ENCODE data around the gene STT3A. TPM values are rescaled to one million over a fixed set of nuclear protein-coding genes. Genes with fewer than 3 reads are reported as not detected.

The STT3A gene
- polyA plus RNA-seq, 1 donor (not counting 4 experiments of a cell fraction or from before 2014, with no cell fraction given) = 183 TPM

DNA sequence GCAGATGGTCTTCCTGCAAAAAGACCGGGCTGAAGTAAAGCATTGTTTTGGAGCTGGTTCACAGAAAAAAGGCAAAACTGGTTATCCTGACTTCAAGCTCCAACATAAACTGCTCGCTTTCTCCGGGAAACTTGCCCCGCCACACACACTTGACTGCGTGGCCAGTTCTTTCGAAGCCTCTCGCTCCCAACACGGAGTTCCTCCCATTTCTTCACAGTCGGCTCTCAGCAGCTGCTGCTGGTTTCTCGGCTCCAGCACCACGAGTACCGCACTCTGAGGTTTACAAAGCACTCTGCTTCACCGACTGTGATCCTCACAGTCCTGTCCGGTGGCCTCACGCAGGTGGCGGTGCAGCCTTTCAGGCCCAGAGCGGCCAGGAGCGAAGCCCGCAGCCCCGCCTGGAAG is 32.6 kb downstream of the STT3A start:
- Histone ChIP-seq H2AFZ (ENCODE audit: control insufficient read depth, low read length) (peak overlapping the region; percentile 93), H3K27me3 (ENCODE audit: control insufficient read depth, extremely low read depth, insufficient read depth, low read length) (no peaks in the 10 kb centered on the region), H3K9ac (ENCODE audit: control insufficient read depth, extremely low read depth, insufficient read depth, low read length) (peak overlapping the region; percentile 77), H3K79me2 (ENCODE audit: control insufficient read depth, insufficient read depth, low read length) (peaks cover 8% of the 10 kb centered on the region), H3K4me2 (ENCODE audit: control insufficient read depth, extremely low read depth, insufficient read depth, low read depth, low read length) (peak overlapping the region; percentile 94), H3K27ac (ENCODE audit: control insufficient read depth, insufficient read depth, low read length) (peak overlapping the region; percentile 75), H3K4me1 (ENCODE audit: control insufficient read depth, extremely low read depth, insufficient read depth, low read length) (peaks cover 28% of the 10 kb centered on the region), H4K20me1 (ENCODE audit: control insufficient read depth, extremely low read depth, insufficient read depth, low read length) (no peaks in the 10 kb centered on the region), H3K9me3 (ENCODE audit: control insufficient read depth, low read depth, low read length) (no peaks in the 10 kb centered on the region), H3K36me3 (ENCODE audit: control insufficient read depth in 2 of 2, extremely low read depth in 1 of 2, insufficient read depth in 2 of 2, low read length in 2 of 2) (peaks cover 5 to 17% of the 10 kb centered on the region in 2 experiments), H3K4me3 (ENCODE audit: control insufficient read depth in 2 of 3, extremely low read depth in 1 of 3, insufficient read depth in 2 of 3, low read depth in 1 of 3, low read length in 3 of 3) (peak overlapping the region; percentile 64 to 77 (median 69)), H3K9me1 (ENCODE audit: control insufficient read depth, extremely low read depth, insufficient read depth, low read length) (no peaks in the 10 kb centered on the region)
- FAIRE-seq = no peak
- TF ChIP-seq, protein P1, sequence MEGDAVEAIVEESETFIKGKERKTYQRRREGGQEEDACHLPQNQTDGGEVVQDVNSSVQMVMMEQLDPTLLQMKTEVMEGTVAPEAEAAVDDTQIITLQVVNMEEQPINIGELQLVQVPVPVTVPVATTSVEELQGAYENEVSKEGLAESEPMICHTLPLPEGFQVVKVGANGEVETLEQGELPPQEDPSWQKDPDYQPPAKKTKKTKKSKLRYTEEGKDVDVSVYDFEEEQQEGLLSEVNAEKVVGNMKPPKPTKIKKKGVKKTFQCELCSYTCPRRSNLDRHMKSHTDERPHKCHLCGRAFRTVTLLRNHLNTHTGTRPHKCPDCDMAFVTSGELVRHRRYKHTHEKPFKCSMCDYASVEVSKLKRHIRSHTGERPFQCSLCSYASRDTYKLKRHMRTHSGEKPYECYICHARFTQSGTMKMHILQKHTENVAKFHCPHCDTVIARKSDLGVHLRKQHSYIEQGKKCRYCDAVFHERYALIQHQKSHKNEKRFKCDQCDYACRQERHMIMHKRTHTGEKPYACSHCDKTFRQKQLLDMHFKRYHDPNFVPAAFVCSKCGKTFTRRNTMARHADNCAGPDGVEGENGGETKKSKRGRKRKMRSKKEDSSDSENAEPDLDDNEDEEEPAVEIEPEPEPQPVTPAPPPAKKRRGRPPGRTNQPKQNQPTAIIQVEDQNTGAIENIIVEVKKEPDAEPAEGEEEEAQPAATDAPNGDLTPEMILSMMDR (optimal IDR thresholded peaks at IDR 0.05 in 1 of 3, IDR thresholded peaks at IDR 0.05 in 1 of 3, conservative IDR thresholded peaks at IDR 0.05 in 1 of 3; ENCODE audit: extremely low read depth in 1 of 3, insufficient read depth in 2 of 3, low read length in 3 of 3) = no peak
- no peak for TF ChIP-seq EZH2 (IDR thresholded peaks at IDR 0.05; ENCODE audit: low read length)
- dilution Hi-C loops (cut with MboI; ENCODE audit: extremely low pct_ligation_motif_present, low sequenced_read_pairs) = no loop called here
- no peak for DNase-seq (ENCODE audit: low read depth, low spot score)

DNA sequence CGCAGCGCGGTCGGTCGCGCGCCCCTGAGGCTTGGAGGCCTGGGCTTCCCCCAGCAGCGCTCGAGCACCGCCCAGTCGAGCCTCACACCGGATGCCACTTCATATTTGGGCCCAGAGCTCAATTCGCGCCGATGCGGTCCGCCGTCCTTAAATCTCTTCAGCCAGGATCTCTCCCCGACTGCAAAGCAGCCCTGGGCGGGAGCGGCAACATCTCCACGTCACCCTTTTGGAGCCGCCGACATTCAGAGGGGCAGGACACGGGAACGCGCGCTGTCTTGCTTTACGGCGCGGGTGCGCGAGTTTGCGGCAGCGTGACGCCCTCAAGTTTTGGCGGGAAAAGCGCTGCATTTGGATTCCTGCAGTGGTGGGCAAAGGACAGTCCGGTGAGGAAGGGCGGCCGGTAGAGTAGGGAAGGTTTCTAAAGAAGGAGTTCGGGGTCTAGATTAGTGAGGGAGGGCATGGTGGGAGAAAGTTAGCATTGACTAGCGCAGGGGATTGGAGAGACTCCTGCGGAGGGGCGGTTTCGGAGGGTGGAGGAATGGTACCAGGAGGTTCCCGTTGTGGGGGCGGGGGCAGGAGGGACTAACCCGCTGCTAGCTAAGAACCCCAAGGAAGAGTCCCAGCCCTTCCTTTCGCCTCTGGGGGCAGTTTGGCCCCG is 33.1 kb downstream of the STT3A start:
- H3K4me2 ChIP-seq (ENCODE audit: control insufficient read depth, extremely low read depth, insufficient read depth, low read depth, low read length) = peak overlapping the region; percentile 94
- H2AFZ ChIP-seq (ENCODE audit: control insufficient read depth, low read length) = peak overlapping the region; percentile 93
- TF ChIP-seq, protein P1 (optimal IDR thresholded peaks at IDR 0.05 in 1 of 3, IDR thresholded peaks at IDR 0.05 in 1 of 3, conservative IDR thresholded peaks at IDR 0.05 in 1 of 3; ENCODE audit: extremely low read depth in 1 of 3, insufficient read depth in 2 of 3, low read length in 3 of 3) = no peak
- no peak for TF ChIP-seq EZH2 (IDR thresholded peaks at IDR 0.05; ENCODE audit: low read length)
- dilution Hi-C loops (cut with MboI; ENCODE audit: extremely low pct_ligation_motif_present, low sequenced_read_pairs) = no loop called here
- H3K79me2 ChIP-seq (ENCODE audit: control insufficient read depth, insufficient read depth, low read length) = peaks cover 8% of the 10 kb centered on the region
- peak overlapping the region; percentile 64 to 77 (median 69) for H3K4me3 ChIP-seq (ENCODE audit: control insufficient read depth in 2 of 3, extremely low read depth in 1 of 3, insufficient read depth in 2 of 3, low read depth in 1 of 3, low read length in 3 of 3)
- H3K9me1 ChIP-seq (ENCODE audit: control insufficient read depth, extremely low read depth, insufficient read depth, low read length) = no peaks in the 10 kb centered on the region
- H3K27ac ChIP-seq (ENCODE audit: control insufficient read depth, insufficient read depth, low read length) = peak overlapping the region; percentile 75
- DNase-seq (ENCODE audit: low read depth, low spot score) (peak; percentile 68), FAIRE-seq (no peak)
- peaks cover 5 to 13% of the 10 kb centered on the region in 2 experiments for H3K36me3 ChIP-seq (ENCODE audit: control insufficient read depth in 2 of 2, extremely low read depth in 1 of 2, insufficient read depth in 2 of 2, low read length in 2 of 2)
- H3K9me3 ChIP-seq (ENCODE audit: control insufficient read depth, low read depth, low read length) = no peaks in the 10 kb centered on the region
- no peaks in the 10 kb centered on the region for H3K27me3 ChIP-seq (ENCODE audit: control insufficient read depth, extremely low read depth, insufficient read depth, low read length)
- H4K20me1 ChIP-seq (ENCODE audit: control insufficient read depth, extremely low read depth, insufficient read depth, low read length) = no peaks in the 10 kb centered on the region
- H3K9ac ChIP-seq (ENCODE audit: control insufficient read depth, extremely low read depth, insufficient read depth, low read length) = peak overlapping the region; percentile 77
- H3K4me1 ChIP-seq (ENCODE audit: control insufficient read depth, extremely low read depth, insufficient read depth, low read length) = peaks cover 28% of the 10 kb centered on the region
